ENCODE data around the gene SCN5A.

DNA sequence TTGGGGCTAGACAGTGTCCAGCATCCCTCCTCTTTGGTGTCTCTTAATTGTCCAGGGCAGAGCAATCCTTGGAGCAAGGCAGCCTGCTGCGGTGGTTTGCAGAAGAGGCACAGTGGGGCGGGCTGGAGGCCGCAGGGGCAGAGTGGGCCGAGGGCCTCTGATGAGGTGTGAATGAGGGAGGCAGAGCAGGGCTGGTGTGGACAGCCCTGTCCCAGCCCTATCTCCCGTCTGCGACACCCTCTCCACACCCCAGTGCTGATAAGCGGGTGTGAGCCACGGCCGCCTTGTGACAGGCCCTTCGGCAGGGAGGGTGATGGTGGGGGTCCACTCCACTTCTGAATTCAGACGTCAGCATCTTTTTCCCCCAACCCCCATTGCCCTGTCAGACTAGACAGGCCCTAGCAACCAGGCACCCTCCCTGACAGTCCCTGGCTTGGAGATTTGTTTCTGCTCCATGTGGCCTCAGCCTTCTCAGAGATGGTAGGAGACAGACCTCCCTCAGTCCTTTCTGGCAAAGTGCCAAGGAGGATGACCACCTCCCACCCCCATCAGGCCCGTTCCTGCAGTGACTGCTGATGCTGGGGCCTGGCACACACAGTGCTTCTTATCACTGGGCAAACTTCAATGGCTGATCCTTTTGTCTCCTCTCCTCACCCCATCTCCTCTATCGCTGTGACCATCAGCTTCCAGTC lies 116.1 kb downstream of the SCN5A start:
- TF ChIP-seq, protein P1, sequence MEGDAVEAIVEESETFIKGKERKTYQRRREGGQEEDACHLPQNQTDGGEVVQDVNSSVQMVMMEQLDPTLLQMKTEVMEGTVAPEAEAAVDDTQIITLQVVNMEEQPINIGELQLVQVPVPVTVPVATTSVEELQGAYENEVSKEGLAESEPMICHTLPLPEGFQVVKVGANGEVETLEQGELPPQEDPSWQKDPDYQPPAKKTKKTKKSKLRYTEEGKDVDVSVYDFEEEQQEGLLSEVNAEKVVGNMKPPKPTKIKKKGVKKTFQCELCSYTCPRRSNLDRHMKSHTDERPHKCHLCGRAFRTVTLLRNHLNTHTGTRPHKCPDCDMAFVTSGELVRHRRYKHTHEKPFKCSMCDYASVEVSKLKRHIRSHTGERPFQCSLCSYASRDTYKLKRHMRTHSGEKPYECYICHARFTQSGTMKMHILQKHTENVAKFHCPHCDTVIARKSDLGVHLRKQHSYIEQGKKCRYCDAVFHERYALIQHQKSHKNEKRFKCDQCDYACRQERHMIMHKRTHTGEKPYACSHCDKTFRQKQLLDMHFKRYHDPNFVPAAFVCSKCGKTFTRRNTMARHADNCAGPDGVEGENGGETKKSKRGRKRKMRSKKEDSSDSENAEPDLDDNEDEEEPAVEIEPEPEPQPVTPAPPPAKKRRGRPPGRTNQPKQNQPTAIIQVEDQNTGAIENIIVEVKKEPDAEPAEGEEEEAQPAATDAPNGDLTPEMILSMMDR (IDR thresholded peaks at IDR 0.05 in 8 of 11, conservative IDR thresholded peaks at IDR 0.05 in 3 of 11), result no peak
- no peak for TF ChIP-seq POLR2A (IDR thresholded peaks at IDR 0.05)
